Esophagus (tissue), 2 donors: ENCODE data around the gene GANAB. TPM values are rescaled to one million over a fixed set of nuclear protein-coding genes. Genes with fewer than 3 reads are reported as not detected.

Source experiments
- H3K27ac ChIP-seq, 2 donors: one replicate each; pipeline ENCODE4 v1.5.1; 2013; ENCODE audit warnings: low read depth in 2 of 2, mild to moderate bottlenecking in 2 of 2, inconsistent platforms in 1 of 2, low read length in 1 of 2, moderate library complexity in 1 of 2
- H3K27me3 ChIP-seq, 2 donors: one replicate each; pipeline ENCODE4 v1.6.1; 2013; ENCODE audit warnings: low read length in 2 of 2, control low read depth in 1 of 2, mild to moderate bottlenecking in 1 of 2; ENCODE audit not compliant: insufficient read depth in 2 of 2, control insufficient read depth in 1 of 2
- H3K36me3 ChIP-seq, 2 donors: one replicate each; pipeline ENCODE4 v1.6.1; 2013; ENCODE audit warnings: low read length in 1 of 2; ENCODE audit not compliant: control insufficient read depth in 2 of 2, insufficient read depth in 2 of 2
- H3K4me1 ChIP-seq, 2 donors: one replicate each; pipeline ENCODE4 v1.6.1; 2013; ENCODE audit warnings: low read length in 1 of 2; ENCODE audit not compliant: control insufficient read depth in 2 of 2, insufficient read depth in 2 of 2
- H3K4me3 ChIP-seq, 2 donors: one replicate each; pipeline ENCODE4 v1.5.1; 2013; ENCODE audit warnings: low read length in 2 of 2, mild to moderate bottlenecking in 2 of 2, low read depth in 1 of 2, moderate library complexity in 1 of 2
- H3K9me3 ChIP-seq, 2 donors: one replicate each; pipeline ENCODE4 v1.6.1; 2013; ENCODE audit warnings: mild to moderate bottlenecking in 2 of 2, low read depth in 1 of 2, low read length in 1 of 2, moderate library complexity in 1 of 2; ENCODE audit not compliant: control insufficient read depth in 2 of 2, insufficient read depth in 1 of 2
- WGBS, 2 donors: extraction: QIAGEN DNeasy Blood & Tissue Kit; methylation state at CpG; one replicate each; pipeline ENCODE4 v1.1.7; 2013; 5-methylcytosine and 5-hydroxymethylcytosine counted together
- polyA plus RNA-seq, 2 donors: library from polyadenylated mRNA; stranded (reverse); fragments of 200-250 nt; gene quantifications; one replicate each; pipeline ENCODE4 v1.2.3, GENCODE V29; 2013
- donor health status: healthy with polysubstance abuse.
- donor health status: Bipolar disorder and iron deficiency.

GANAB gene
- polyA plus RNA-seq, 2 donors, result 59.8 to 71.6 TPM

DNA sequence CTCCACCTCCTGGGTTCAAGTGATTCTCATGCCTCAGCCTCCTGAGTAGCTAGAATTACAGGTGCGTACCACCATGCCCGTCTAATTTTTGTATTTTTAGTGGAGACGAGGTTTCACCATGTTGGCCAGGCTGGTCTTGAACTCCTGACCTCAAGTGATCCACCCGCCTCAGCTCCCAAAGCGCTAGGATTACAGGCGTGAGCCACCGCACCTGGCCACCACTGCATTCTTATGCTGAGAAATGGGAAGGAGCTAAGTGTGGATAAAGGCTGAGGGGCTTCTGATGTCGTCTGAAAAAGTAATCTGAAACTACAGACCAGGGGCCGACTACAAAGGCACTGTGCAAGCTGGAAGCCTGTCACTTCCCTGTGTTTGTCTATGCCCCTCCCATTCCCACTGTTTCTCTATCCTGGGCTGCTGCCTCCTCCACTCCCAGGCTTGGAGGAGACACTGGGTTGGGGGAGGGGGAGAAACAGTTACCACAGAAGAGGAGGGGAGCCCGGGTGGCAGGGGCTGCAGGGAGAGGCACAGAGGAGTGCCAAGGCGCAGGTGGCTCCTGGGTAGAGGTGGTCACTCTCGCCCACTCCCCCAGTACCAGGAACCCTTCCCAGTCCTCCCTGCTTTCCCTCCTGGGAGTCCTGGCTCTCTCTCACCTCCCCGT is 41.8 kb downstream of the GANAB start:
- no peaks in the 10 kb centered on the region for H3K9me3 ChIP-seq
- H3K36me3 ChIP-seq, result peaks cover 5 to 27% of the 10 kb centered on the region in 2 donors
- 83 to 85% methylated on average over 13 of the region's 13 CpGs for WGBS, 2 donors
- H3K4me1 ChIP-seq, result peaks cover 2 to 3% of the 10 kb centered on the region in 2 donors
- no peak overlapping the region for H3K4me3 ChIP-seq
- H3K27me3 ChIP-seq, result no peaks in the 10 kb centered on the region
- H3K27ac ChIP-seq, result peak overlapping the region in 1 of 2 donors; percentile 11

DNA sequence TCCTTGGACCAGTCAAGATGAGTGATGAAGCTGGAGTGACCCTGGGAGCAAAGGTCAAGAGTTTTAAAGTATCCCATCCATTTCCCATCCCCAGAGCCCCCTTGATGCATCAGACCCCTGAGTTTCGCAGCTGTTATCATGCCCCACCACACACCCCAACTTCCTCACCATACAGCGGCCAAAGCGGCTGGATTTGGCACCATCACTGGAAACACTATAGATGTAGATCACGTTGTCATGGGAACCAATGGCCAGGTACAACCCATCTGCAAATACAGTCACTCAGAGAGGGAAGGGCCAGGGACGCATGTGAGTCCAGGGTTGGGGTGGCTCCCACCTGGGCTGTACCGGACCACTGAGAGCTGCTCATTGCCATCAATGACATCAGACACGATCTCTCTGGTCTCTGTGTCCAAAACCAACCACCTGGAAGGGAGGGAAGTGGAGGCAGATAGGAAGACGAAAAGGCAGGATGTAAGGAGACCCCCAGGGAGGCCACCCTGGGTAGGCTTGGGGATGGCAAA is 42.6 kb downstream of the GANAB start:
- WGBS, 2 donors, result 92 to 94% methylated on average over 8 of the region's 8 CpGs
- no peak overlapping the region for H3K4me3 ChIP-seq
- peaks cover 5 to 26% of the 10 kb centered on the region in 2 donors for H3K36me3 ChIP-seq
- peaks cover 2 to 6% of the 10 kb centered on the region in 2 donors for H3K4me1 ChIP-seq
- no peaks in the 10 kb centered on the region for H3K27me3 ChIP-seq
- no peaks in the 10 kb centered on the region for H3K9me3 ChIP-seq
- H3K27ac ChIP-seq, result peak overlapping the region in 1 of 2 donors; percentile 37

DNA sequence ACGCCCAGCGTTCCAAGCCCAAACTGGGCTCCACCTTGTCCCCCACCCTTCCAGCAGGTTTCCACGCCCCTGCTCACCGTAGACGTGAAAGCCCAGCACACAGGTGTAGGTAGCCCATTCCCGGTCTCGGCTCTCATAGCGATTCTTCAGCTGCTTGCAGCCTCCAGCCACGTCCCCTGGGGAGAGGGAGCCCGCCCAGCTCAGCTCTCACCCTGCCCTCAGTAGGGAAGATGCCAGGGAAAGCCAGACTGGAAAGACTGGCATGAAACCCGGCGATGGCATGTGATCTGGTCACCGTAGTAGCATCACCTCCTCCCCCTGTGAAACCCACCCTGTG is 43.4 kb downstream of the GANAB start:
- peak overlapping the region; percentile 91 to 99 for H3K27ac ChIP-seq
- peak overlapping the region; percentile 69 to 82 for H3K4me3 ChIP-seq
- peaks cover 5 to 23% of the 10 kb centered on the region in 2 donors for H3K36me3 ChIP-seq
- 37 to 64% methylated on average over 13 of the region's 13 CpGs for WGBS, 2 donors
- no peaks in the 10 kb centered on the region for H3K9me3 ChIP-seq
- H3K27me3 ChIP-seq, result no peaks in the 10 kb centered on the region
- peaks cover 2 to 6% of the 10 kb centered on the region in 2 donors for H3K4me1 ChIP-seq

DNA sequence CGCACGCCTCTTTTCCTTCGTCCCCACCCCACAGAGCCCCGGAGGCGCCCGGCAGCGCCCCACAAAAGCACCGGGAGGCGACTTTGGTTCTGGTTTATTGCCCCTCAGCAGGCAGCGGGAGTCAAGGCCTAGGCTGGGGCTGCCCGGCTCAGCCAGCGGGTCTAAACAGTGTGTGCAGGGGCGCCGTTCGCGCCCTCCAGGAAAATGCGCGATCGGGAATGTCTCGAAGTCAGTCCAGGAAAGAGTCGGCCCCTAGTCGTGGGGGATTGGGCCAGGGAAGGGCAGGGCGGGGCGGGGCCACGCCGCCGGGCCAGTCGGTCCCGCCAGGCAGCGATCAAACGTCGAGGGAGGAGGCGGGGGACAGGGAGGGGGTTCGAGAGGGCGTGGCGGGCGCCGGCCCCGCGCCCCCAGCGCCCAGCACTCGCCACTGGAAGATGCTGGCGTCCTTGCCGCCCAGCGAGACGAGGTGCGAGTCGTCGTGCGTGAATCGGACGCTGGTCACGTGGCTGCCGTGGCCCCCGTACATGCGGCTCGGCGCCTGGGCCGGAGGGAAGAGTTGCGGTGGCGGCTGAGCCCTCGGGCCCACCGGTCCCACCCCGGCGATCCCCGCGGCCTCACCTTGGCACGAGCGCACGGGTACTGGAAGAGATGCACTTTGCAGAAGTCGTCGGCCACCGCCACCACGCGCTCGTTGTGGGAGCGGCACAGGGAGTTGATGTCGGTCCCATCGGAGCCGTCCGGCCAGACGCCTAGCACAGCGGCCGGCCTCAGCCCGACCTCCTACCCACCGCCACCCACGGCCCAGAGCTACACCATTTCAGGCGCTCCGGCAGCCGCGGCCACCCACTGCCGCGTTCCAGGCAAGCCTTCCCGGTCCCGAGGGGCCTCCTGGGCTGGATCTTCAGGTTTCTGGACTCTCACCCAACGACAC is 44.0 kb downstream of the GANAB start:
- H3K4me1 ChIP-seq, result peaks cover 2 to 6% of the 10 kb centered on the region in 2 donors
- peaks cover 5 to 28% of the 10 kb centered on the region in 2 donors for H3K36me3 ChIP-seq
- H3K27me3 ChIP-seq, result no peaks in the 10 kb centered on the region
- no peaks in the 10 kb centered on the region for H3K9me3 ChIP-seq
- H3K4me3 ChIP-seq, result peak overlapping the region; percentile 69 to 82
- H3K27ac ChIP-seq, result peak overlapping the region; percentile 91 to 99
- WGBS, 2 donors, result 13 to 17% methylated on average over 92 to 96 of the region's 96 CpGs

DNA sequence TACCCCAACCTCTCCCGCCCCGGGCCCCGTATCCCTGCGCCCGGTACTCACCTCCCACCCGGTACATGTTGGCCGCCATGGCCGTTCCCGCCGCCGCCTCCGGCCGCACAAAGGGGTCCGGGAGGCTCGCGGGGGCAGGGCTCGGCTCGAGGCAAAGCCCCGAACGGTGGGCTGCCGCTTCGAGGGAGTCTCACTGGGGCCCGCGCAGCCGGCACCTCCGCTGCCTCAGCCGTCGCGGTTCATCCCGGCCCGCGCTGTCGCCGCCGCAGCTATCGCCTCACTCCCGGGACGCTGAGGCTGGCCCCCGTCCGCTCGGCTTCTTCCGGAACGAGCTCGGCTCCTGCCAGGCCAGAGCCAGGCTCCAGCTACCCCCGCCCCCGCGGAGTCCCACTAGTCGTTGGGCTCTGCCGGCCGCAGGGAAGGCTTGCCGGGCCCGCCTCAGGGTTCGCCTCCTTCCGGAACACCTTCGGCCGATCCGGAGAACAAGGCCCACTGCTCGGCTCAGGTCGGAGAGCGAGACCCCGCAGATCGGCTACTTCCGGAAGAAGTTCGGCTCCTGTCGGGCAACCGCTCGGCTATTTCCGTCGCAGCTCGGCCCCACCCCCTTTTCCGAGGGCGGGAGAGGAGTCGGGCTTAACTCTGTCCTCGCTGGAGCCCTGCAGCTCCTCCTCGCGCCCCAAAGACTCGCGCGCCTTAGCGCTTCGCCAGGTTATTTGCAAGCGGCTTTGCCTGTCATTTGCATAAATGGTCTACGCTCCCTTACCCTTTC is 44.9 kb downstream of the GANAB start, which contains the start of gene MTA2:
MTA2 (minus strand) TSS at position 494 of the 769 bp plus-strand sequence; CDS start at position 79, 415 bp downstream.
- peaks cover 5 to 34% of the 10 kb centered on the region in 2 donors for H3K36me3 ChIP-seq

DNA sequence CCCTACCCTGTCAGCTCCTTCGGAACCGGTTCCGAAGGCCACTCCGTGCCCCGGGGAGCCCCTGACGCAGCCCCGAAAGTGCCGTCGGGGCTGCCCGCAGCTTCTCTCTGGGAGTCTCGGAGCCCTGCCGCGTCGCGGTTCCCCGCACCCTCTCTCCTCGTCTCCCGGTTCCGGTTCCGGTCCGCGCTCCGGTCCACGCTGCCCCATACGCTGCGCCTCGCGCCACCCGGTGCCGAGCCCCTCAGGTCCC is 45.4 kb downstream of the GANAB start:
- peaks cover 5 to 38% of the 10 kb centered on the region in 2 donors for H3K36me3 ChIP-seq
- H3K4me1 ChIP-seq, result peaks cover 2 to 6% of the 10 kb centered on the region in 2 donors
- H3K27ac ChIP-seq, result peak overlapping the region; percentile 91 to 99
- H3K27me3 ChIP-seq, result no peaks in the 10 kb centered on the region
- 0% methylated on average over 30 of the region's 30 CpGs for WGBS, 2 donors
- H3K4me3 ChIP-seq, result peak overlapping the region; percentile 82 to 97
- H3K9me3 ChIP-seq, result no peaks in the 10 kb centered on the region

More for the DNA sequence above, 44.9 kb downstream of the GANAB start, which contains the start of gene MTA2:
- Histone ChIP-seq H3K4me1 (peaks cover 2 to 6% of the 10 kb centered on the region in 2 donors), H3K9me3 (no peaks in the 10 kb centered on the region), H3K4me3 (peak within 1 kb of the TSS; percentile 82 to 97), H3K27ac (peak within 1 kb of the TSS; percentile 91 to 99), H3K27me3 (no peaks in the 10 kb centered on the region)
- WGBS, 2 donors, result 0 to 1% methylated on average over 62 to 83 of the region's 83 CpGs

DNA sequence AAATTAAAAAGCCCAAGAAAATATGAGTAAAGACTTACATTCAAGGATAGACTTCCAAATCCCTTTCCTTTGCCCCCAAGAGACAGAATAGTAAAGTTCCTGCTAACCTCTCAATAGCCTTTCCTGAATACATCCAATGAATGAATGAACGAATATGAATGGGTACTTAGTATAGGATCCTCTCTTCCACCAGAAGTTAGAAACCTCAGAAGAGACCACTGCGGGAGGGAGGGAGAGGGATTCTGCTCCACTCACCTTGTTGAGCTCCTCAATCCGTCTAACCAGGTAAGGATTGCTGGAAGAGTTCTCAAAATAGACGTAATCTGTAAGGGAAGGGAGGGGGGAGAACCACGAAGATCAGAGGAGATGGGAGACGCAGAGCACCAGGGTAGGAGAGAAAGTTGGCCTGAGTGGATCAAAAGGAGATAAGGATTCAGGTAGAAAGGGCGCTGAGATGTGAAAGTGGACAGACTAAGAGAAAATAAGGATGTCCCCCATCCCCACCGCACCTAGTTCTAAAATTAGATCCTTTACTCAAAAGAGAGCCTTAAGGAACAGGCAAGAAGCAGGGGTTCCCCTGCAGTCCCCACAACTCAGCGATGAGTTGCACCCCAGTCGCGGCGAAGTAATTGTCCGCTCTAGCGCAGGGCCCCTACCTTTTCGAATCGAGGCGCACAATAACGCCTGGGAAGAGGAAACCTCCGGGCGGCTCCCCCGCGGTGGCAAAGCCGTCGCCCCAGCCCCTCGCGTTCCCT is 45.9 kb downstream of the GANAB start:
- Histone ChIP-seq H3K4me1 (peaks cover 2 to 6% of the 10 kb centered on the region in 2 donors), H3K27ac (peak overlapping the region; percentile 91 to 99), H3K9me3 (no peaks in the 10 kb centered on the region), H3K27me3 (no peaks in the 10 kb centered on the region), H3K36me3 (peaks cover 8 to 38% of the 10 kb centered on the region in 2 donors), H3K4me3 (peak overlapping the region; percentile 82 to 97)
- 1 to 2% methylated on average over 26 of the region's 26 CpGs for WGBS, 2 donors

DNA sequence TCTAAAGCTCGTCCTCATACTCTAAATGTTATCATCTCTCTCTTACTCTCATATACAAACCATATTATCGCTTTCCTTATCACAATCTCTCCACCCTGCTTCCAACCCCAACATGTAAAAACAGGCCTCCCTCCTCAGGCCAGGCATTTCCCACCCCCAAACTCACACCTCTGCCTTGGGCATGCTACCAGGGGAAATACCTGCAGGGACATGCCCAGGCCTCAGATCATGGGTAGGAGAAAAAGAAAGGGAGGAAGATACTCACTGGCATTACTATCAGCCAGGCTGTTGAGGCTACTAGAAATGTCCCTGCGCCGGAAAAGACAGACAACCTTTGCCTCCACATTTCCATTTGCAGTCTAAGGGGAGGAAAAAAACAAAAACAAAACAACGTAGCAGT is 46.5 kb downstream of the GANAB start:
- peaks cover 9 to 40% of the 10 kb centered on the region in 2 donors for H3K36me3 ChIP-seq
- H3K9me3 ChIP-seq, result no peaks in the 10 kb centered on the region
- H3K27ac ChIP-seq, result peak overlapping the region; percentile 82 to 91
- peak overlapping the region; percentile 0 to 82 for H3K4me3 ChIP-seq
- WGBS, 2 donors, result 19 to 23% methylated on average over 5 of the region's 5 CpGs
- no peaks in the 10 kb centered on the region for H3K27me3 ChIP-seq
- peaks cover 2 to 6% of the 10 kb centered on the region in 2 donors for H3K4me1 ChIP-seq
